WTC11 (cell line): ENCODE results near the gene ZNF407.

ENCODE experiments used
- CREB1 ChIP-seq: sonication (generic); formaldehyde crosslinking; IDR thresholded peaks from 2 replicates; pipeline ENCODE4 v1.8.0; 2023; ENCODE audit warnings: mild to moderate bottlenecking, missing genetic modification reagents
- CREM ChIP-seq: sonication (generic); formaldehyde crosslinking; IDR thresholded peaks from 2 replicates; pipeline ENCODE4 v1.8.1; 2022; ENCODE audit warnings: mild to moderate bottlenecking, missing genetic modification reagents, moderate library complexity
- ETV6 ChIP-seq: sonication (generic); formaldehyde crosslinking; IDR thresholded peaks from 2 replicates; pipeline ENCODE4 v1.8.1; 2022; ENCODE audit warnings: mild to moderate bottlenecking, missing genetic modification reagents
- FOXK1 ChIP-seq: sonication (generic); formaldehyde crosslinking; IDR thresholded peaks from 2 replicates; pipeline ENCODE4 v1.8.0; 2022; ENCODE audit warnings: mild to moderate bottlenecking, moderate library complexity, missing genetic modification reagents
- JAZF1 ChIP-seq: fragments of 250-450 bp; sonication (Bioruptor Pico); IDR thresholded peaks from 2 replicates; pipeline ENCODE4 v1.9.0; 2021; ENCODE audit warnings: moderate library complexity, mild to moderate bottlenecking, inconsistent platforms
- MAX ChIP-seq: sonication (generic); formaldehyde crosslinking; IDR thresholded peaks from 2 replicates; pipeline ENCODE4 v1.8.0; 2022; ENCODE audit warnings: mild to moderate bottlenecking, missing genetic modification reagents
- NR2C2 ChIP-seq: sonication (generic); formaldehyde crosslinking; IDR thresholded peaks from 2 replicates; pipeline ENCODE4 v1.8.0; 2022; ENCODE audit warnings: mild to moderate bottlenecking, missing genetic modification reagents
- NR3C1 ChIP-seq: sonication (generic); formaldehyde crosslinking; conservative IDR thresholded peaks from 2 replicates; pipeline ENCODE4 v1.8.1; 2023; ENCODE audit warnings: low read depth, mild to moderate bottlenecking, missing genetic modification reagents
- TCF7 ChIP-seq: sonication (generic); formaldehyde crosslinking; IDR thresholded peaks from 2 replicates; pipeline ENCODE4 v1.8.0; 2022; ENCODE audit warnings: mild to moderate bottlenecking, low read depth, missing genetic modification reagents, moderate library complexity
- ZBTB21 ChIP-seq: sonication (generic); formaldehyde crosslinking; IDR thresholded peaks from 2 replicates; pipeline ENCODE4 v1.8.1; 2023; ENCODE audit warnings: mild to moderate bottlenecking, missing genetic modification reagents, borderline replicate concordance
- ZSCAN18 ChIP-seq: fragments of 250-450 bp; sonication (Bioruptor Pico); IDR thresholded peaks from 2 replicates; pipeline ENCODE4 v2.1.2; 2022; ENCODE audit warnings: mild to moderate bottlenecking, moderate library complexity
- TF ChIP-seq, protein P1 (sequence below): fragments of 200-600 bp; IDR thresholded peaks from 2 replicates; pipeline ENCODE4 v1.8.0; 2022; ENCODE audit warnings: antibody characterized with exemption
- TF ChIP-seq, protein P2 (sequence below): sonication (generic); formaldehyde crosslinking; IDR thresholded peaks from 2 replicates; pipeline ENCODE4 v1.8.1; 2022; ENCODE audit warnings: low read depth, missing genetic modification reagents, borderline replicate concordance

DNA sequence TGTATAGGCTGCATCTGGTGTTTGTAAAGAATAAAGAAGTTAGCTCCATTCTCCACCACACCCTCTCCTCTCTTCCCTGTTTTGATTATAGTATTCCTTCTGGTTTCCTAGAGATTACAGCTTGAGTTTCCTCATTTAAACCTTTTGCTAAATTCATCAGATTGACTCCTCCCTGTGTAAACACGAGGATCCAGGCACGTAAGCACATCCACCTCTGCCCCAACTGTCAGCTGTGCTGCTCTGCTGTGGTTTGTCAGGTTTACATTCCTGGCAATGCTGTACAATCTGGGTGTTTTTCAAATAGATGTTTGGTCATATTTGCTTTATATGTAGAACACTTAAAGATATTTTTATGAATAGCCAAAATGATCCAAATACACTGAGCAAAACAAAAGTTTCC lies 308.5 kb downstream of the ZNF407 start:
- TF ChIP-seq NR2C2 (CRISPR knock-in tag) (no peak), ETV6 (CRISPR knock-in tag) (no peak), CREM (CRISPR knock-in tag) (no peak), CREB1 (no peak), JAZF1 (CRISPR knock-in tag) (no peak), FOXK1 (CRISPR knock-in tag) (no peak), TCF7 (CRISPR knock-in tag) (no peak), ZBTB21 (CRISPR knock-in tag) (no peak), NR3C1 (CRISPR knock-in tag) (no peak), ZSCAN18 (CRISPR knock-in tag) (no peak), MAX (CRISPR knock-in tag) (no peak)
- TF ChIP-seq, protein P1, sequence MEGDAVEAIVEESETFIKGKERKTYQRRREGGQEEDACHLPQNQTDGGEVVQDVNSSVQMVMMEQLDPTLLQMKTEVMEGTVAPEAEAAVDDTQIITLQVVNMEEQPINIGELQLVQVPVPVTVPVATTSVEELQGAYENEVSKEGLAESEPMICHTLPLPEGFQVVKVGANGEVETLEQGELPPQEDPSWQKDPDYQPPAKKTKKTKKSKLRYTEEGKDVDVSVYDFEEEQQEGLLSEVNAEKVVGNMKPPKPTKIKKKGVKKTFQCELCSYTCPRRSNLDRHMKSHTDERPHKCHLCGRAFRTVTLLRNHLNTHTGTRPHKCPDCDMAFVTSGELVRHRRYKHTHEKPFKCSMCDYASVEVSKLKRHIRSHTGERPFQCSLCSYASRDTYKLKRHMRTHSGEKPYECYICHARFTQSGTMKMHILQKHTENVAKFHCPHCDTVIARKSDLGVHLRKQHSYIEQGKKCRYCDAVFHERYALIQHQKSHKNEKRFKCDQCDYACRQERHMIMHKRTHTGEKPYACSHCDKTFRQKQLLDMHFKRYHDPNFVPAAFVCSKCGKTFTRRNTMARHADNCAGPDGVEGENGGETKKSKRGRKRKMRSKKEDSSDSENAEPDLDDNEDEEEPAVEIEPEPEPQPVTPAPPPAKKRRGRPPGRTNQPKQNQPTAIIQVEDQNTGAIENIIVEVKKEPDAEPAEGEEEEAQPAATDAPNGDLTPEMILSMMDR: no peak
- TF ChIP-seq, protein P2, sequence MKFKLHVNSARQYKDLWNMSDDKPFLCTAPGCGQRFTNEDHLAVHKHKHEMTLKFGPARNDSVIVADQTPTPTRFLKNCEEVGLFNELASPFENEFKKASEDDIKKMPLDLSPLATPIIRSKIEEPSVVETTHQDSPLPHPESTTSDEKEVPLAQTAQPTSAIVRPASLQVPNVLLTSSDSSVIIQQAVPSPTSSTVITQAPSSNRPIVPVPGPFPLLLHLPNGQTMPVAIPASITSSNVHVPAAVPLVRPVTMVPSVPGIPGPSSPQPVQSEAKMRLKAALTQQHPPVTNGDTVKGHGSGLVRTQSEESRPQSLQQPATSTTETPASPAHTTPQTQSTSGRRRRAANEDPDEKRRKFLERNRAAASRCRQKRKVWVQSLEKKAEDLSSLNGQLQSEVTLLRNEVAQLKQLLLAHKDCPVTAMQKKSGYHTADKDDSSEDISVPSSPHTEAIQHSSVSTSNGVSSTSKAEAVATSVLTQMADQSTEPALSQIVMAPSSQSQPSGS (CRISPR knock-in tag): no peak
